B cell (primary cell): Measurements from ENCODE around the gene GPC5.

ENCODE experiments used
- CTCF ChIP-seq: fragments of 200-600 bp; IDR thresholded peaks from one replicate; pipeline ENCODE4 v1.8.0; 2022; ENCODE audit warnings: antibody characterized with exemption, mild to moderate bottlenecking
- EZH2 ChIP-seq: IDR thresholded peaks from 2 replicates; pipeline ENCODE4 v1.6.1; 2012; ENCODE audit warnings: borderline replicate concordance, low read depth, mild to moderate bottlenecking, moderate library complexity, low read length; ENCODE audit not compliant: insufficient read depth, poor library complexity, severe bottlenecking

GRCh38 chr13:91965511-91965910 is 567.1 kb downstream of the GPC5 start:
- TF ChIP-seq CTCF (no peak), EZH2 (no peak)
